HCT116 (cell line): ENCODE measurements around the gene MAP1LC3B.

Experiments
- CBX3 ChIP-seq: IDR thresholded peaks from 2 replicates; pipeline ENCODE4 v1.6.1; 2012; ENCODE audit warnings: low read depth
- EGR1 ChIP-seq: IDR thresholded peaks from 2 replicates; pipeline ENCODE4 v1.6.1; 2012; ENCODE audit warnings: low read depth
- EZH2 ChIP-seq: fragments of 200-600 bp; sonication (generic); IDR thresholded peaks from 2 replicates; pipeline ENCODE4 v1.6.1; 2017; ENCODE audit warnings: antibody characterized with exemption, mixed run types
- EZH2phosphoT487 ChIP-seq: fragments of 200-600 bp; IDR thresholded peaks from 2 replicates; pipeline ENCODE4 v1.6.1; 2018; ENCODE audit warnings: antibody characterized with exemption, borderline replicate concordance
- JUND ChIP-seq: IDR thresholded peaks from 2 replicates; pipeline ENCODE4 v1.6.1; 2012
- POLR2A ChIP-seq: IDR thresholded peaks from 2 replicates; pipeline ENCODE4 v1.7.0; 2011; ENCODE audit warnings: borderline replicate concordance; ENCODE audit not compliant: insufficient read depth, insufficient read length; ENCODE audit errors: extremely low read depth
- POLR2AphosphoS5 ChIP-seq: IDR thresholded peaks from 2 replicates; pipeline ENCODE4 v1.6.1; 2011; ENCODE audit warnings: mild to moderate bottlenecking, low read depth, low read length, moderate library complexity
- RAD21 ChIP-seq: IDR thresholded peaks from 2 replicates; pipeline ENCODE4 v1.6.1; 2012; ENCODE audit warnings: low read depth, mild to moderate bottlenecking
- SP1 ChIP-seq: IDR thresholded peaks from 2 replicates; pipeline ENCODE4 v1.6.1; 2012; ENCODE audit warnings: low read depth
- SRF ChIP-seq: IDR thresholded peaks from 2 replicates; pipeline ENCODE4 v1.6.1; 2012; ENCODE audit warnings: low read depth
- YY1 ChIP-seq: IDR thresholded peaks from 2 replicates; pipeline ENCODE4 v1.6.1; 2011; ENCODE audit warnings: low read length, low read depth, moderate library complexity, mild to moderate bottlenecking; ENCODE audit not compliant: insufficient replicate concordance; ENCODE audit errors: extremely low read depth
- TF ChIP-seq, protein P1 (sequence below), 3 experiments: fragments of 200-600 bp in 1 of 3; sonication (generic) in 1 of 3; IDR thresholded peaks in 2 of 3; conservative IDR thresholded peaks in 1 of 3; 2 replicates each; pipeline ENCODE4 v1.5.1; 2012 to 2017; ENCODE audit warnings: low read depth in 2 of 3, low read length in 2 of 3, antibody characterized with exemption in 1 of 3, borderline replicate concordance in 1 of 3, control low read depth in 1 of 3, mild to moderate bottlenecking in 1 of 3, mixed read lengths in 1 of 3, mixed run types in 1 of 3, moderate library complexity in 1 of 3; ENCODE audit not compliant: insufficient read depth in 1 of 3
- TF ChIP-seq, protein P2 (sequence below): IDR thresholded peaks from 2 replicates; pipeline ENCODE4 v1.6.1; 2011; ENCODE audit warnings: mild to moderate bottlenecking, low read length, moderate library complexity; ENCODE audit not compliant: insufficient replicate concordance; ENCODE audit errors: extremely low read depth
- TF ChIP-seq, protein P3 (sequence below): IDR thresholded peaks from 2 replicates; pipeline ENCODE4 v1.6.1; 2012; ENCODE audit warnings: low read depth

DNA sequence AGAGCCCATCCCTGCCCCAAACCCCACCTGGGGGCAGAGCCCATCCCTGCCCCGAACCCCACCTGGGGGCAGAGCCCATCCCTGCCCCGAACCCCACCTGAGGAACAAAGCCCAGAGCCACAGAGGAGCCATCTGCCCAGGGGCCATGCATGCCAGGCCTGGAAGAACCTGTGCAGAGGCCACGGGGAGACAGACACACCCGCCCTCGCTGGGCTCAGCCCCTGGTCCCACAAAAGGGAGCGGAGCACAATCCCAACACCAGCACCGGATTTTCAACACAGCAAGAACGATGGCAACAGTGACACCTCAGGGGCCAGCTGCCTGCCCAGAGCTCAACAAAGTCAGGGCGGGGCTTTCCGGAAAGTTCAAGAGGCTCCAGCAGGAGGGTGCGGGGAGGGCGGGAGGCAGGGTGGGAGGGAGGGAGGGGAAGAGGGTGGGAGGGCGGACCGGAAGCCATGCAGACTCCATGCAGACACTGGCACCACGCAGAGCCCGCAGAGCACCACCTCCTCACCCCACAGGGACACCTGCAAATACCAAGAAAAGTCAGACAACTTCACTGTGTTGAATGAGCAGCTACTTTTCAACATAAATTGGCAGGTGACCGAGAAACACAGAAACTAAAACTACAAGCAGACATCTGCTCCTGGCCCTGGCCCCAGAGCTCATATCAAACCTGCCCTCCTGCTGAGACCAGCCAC lies 47.1 kb upstream of the MAP1LC3B start:
- TF ChIP-seq, protein P1, sequence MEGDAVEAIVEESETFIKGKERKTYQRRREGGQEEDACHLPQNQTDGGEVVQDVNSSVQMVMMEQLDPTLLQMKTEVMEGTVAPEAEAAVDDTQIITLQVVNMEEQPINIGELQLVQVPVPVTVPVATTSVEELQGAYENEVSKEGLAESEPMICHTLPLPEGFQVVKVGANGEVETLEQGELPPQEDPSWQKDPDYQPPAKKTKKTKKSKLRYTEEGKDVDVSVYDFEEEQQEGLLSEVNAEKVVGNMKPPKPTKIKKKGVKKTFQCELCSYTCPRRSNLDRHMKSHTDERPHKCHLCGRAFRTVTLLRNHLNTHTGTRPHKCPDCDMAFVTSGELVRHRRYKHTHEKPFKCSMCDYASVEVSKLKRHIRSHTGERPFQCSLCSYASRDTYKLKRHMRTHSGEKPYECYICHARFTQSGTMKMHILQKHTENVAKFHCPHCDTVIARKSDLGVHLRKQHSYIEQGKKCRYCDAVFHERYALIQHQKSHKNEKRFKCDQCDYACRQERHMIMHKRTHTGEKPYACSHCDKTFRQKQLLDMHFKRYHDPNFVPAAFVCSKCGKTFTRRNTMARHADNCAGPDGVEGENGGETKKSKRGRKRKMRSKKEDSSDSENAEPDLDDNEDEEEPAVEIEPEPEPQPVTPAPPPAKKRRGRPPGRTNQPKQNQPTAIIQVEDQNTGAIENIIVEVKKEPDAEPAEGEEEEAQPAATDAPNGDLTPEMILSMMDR (IDR thresholded peaks at IDR 0.05 in 2 of 3, conservative IDR thresholded peaks at IDR 0.05 in 1 of 3; ENCODE audit: borderline replicate concordance in 1 of 3, insufficient read depth in 1 of 3, low read depth in 2 of 3, low read length in 2 of 3) = no peak
- TF ChIP-seq POLR2A (no peak), CBX3 (no peak), POLR2AphosphoS5 (no peak), EZH2phosphoT487 (no peak), EGR1 (no peak), EZH2 (no peak), SRF (no peak), YY1 (no peak), RAD21 (no peak), SP1 (no peak), JUND (no peak)
- TF ChIP-seq, protein P2, sequence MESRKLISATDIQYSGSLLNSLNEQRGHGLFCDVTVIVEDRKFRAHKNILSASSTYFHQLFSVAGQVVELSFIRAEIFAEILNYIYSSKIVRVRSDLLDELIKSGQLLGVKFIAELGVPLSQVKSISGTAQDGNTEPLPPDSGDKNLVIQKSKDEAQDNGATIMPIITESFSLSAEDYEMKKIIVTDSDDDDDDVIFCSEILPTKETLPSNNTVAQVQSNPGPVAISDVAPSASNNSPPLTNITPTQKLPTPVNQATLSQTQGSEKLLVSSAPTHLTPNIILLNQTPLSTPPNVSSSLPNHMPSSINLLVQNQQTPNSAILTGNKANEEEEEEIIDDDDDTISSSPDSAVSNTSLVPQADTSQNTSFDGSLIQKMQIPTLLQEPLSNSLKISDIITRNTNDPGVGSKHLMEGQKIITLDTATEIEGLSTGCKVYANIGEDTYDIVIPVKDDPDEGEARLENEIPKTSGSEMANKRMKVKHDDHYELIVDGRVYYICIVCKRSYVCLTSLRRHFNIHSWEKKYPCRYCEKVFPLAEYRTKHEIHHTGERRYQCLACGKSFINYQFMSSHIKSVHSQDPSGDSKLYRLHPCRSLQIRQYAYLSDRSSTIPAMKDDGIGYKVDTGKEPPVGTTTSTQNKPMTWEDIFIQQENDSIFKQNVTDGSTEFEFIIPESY = no peak
- TF ChIP-seq, protein P3, sequence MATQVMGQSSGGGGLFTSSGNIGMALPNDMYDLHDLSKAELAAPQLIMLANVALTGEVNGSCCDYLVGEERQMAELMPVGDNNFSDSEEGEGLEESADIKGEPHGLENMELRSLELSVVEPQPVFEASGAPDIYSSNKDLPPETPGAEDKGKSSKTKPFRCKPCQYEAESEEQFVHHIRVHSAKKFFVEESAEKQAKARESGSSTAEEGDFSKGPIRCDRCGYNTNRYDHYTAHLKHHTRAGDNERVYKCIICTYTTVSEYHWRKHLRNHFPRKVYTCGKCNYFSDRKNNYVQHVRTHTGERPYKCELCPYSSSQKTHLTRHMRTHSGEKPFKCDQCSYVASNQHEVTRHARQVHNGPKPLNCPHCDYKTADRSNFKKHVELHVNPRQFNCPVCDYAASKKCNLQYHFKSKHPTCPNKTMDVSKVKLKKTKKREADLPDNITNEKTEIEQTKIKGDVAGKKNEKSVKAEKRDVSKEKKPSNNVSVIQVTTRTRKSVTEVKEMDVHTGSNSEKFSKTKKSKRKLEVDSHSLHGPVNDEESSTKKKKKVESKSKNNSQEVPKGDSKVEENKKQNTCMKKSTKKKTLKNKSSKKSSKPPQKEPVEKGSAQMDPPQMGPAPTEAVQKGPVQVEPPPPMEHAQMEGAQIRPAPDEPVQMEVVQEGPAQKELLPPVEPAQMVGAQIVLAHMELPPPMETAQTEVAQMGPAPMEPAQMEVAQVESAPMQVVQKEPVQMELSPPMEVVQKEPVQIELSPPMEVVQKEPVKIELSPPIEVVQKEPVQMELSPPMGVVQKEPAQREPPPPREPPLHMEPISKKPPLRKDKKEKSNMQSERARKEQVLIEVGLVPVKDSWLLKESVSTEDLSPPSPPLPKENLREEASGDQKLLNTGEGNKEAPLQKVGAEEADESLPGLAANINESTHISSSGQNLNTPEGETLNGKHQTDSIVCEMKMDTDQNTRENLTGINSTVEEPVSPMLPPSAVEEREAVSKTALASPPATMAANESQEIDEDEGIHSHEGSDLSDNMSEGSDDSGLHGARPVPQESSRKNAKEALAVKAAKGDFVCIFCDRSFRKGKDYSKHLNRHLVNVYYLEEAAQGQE = no peak
